8988T (cell line): ENCODE results near the gene MAP4K2.
A peak's percentile ranks its signal among the peaks of the same experiment; 100 is the strongest.

ENCODE experiments used
- DNase-seq: peaks from one replicate; pipeline ENCODE4 v3.0.0; 2011

The MAP4K2 gene

DNA sequence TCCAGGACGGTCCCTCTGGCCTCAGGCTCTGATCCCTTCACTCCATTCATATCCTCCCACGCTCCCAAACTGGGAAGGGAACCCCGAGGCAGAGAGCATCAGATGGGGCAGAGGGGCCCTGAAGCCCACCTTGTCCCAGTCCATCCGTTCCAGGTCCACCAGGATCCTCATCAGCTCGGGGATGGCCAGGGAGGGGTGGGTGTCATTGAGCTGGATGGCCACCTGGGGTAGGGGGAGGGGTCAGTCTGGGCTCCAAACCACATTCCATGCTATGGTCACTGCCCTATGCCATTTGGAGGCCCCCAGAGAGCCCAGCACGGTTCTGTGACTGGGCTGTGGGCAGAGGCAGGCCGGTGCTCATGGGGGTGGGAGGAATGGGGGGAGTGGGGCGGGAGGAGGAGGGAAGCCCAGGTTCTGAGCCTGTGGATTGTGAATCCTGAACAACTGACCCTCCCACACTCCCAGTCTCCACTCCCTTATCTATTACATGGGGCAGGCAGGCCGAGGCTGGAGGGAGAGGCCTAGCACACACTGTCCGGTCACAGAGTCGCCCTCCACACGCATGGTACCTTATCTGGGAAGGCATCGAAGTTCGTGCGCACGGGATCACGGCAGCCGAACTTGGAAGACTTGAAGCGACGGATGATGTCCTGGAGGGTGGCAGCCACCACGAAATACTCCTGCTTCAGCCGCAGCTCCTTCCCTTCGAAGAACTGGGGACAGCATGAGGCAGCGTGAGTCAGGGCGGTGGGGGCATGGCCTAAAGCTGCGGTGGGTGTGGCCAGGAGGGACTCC lies 48.7 kb downstream of the MAP4K2 start:
- no peak for DNase-seq

DNA sequence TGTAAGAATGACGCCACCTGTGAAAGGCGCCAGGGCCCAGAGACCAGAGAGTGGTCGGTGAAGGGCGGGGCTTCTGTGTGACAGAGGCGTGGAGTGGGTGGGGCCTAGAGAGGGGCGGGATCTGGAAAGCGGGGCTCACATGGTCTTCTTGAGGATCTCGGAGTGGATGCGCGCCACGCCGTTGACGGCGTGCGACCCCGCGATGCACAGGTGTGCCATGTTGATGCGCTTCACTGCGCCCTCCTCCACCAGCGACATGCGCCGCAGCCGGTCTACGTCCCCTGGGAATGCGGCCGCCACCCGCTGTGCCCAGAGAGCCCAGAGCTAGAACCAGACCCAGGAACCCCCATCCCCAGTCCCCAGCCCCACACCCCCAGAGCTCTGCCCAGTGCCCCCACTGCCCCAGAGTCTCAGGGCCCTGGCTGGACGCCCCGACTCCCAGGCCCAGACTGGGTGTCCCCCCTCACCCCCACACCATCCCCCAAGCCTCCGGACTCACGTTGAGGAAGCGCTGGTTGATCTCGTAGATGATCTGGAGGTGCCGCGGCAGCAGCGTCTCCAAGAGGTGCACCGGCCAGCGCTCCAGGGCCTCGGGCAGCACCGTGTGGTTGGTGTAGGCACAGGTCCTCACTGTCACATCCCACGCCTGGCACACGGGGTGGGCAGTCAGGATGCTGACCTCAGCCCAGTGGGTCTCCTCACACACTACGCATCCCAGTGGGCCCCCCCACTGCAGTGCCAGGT lies 49.5 kb downstream of the MAP4K2 start:
- DNase-seq, result no peak

DNA sequence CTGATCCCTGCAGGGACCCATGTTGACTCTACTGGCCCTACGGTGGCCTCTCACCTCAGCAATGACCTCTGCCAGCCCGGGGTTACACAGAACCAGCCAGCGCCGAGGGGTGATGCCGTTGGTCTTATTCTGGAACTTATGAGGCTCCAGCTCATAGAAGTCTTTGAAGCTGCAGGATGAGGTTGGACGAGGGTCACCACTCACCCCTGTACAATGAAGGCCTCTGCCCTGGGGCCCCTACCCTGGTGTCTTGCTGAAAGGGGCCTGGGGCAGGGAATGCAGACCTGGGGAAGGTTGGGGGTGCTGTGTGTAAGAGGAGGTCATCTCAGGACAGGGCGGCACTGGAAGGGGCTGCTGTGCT lies 50.0 kb downstream of the MAP4K2 start:
- DNase-seq, result no peak

DNA sequence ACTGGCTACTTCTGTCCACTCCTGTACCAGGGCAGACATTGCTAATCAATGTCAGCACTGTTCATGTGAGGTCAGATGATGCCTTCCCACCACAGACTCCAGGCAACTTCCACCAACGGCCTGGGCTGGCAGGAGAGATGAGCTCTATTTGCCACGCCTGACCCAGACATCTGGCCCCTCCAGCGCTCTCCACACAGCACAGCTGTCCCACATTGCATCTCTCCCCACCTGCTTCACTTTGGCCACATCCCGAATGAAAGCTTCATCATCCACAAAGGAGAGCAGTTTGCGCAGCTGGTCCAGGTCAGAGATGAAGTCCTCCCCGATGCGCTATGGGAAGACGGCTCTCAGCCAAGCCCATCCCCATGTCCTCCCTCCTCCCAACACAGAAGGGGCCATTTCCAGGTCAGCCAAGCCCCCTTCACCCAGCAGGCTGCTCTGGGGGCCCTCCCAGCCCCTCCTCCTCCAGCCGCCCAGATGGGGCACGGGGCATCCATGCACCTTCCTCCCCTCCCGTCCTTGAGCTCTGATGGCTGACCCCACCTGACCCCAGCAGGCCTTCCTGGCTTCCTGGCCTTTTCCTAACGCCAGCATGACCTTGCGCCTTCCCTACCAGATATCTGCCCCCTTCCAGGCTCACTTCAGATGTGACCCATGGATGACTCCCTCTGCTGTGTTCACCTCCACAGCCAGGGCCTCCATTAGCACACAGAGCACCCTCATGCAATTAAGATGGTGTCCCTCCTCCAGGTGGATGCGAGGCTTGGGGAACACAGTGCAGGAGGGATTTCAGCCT lies 50.6 kb downstream of the MAP4K2 start:
- no peak for DNase-seq

DNA sequence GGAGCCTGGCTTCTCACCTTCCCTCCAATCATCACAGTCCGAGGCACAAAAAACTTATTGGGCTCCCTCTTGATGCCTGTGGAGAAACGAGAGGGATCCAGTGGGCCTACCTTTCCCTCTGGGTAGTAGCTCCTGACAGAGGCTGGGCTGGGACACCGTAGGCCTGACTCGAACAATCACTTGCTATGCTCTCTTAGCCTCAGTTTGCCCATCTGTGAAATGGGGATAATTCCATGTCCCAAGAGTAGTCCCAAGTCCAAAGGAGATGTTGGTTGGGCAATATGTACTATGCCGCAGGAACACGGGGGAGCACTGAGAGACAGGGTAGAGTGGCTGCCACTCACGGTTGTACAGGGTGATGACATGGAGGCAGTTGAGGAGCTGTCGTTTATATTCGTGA lies 51.4 kb downstream of the MAP4K2 start:
- no peak for DNase-seq

DNA sequence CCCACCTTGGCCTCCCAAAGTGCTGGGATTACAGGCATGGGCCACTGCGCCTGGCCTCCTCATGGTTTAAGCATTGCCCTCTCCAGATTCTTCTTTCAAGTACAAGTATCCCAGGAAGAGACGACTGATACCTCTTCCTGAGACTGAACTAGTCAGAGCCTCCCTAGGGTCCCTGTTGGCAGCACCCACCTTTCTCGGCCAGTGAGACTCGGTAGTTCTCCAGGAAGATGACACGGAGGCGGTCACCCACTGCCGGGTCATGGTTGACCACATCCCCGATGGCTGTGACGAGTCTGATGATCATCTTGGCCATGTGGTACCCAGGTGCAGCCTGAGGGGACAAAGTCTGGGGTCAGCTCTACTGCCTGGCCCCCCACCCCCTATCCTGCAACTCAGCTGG lies 51.9 kb downstream of the MAP4K2 start:
- no peak for DNase-seq

DNA sequence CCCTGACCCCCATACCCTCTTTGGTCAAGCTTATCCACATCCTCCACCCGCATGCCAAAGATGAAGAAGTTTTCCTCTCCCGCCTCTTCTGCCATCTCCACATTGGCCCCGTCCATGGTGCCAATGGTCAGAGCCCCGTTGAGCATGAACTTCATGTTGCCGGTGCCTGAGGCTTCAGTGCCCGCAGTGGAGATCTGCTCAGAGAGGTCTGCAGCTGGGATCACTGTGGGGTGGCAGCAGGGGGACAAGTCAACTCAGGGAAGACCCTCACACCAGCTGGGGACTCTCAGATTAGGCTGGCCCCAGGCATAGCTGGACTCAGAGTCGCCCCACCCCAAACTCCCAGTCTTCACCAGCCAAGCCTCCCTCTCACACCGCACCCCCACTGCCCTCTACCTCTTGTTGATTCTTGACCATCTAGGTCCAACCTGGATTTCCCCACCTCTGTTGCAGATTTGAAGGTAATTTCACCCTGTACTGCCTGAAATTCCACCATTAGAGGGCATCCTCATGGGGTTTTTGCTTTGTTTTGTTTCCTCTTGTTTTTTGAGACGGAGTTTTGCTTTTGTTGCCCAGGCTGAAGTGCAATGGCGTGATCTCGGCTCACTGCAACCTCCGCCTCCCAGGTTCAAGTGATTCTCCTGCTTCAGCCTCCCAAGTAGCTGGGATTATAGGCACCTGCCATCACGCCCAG lies 52.5 kb downstream of the MAP4K2 start:
- DNase-seq, result no peak

DNA sequence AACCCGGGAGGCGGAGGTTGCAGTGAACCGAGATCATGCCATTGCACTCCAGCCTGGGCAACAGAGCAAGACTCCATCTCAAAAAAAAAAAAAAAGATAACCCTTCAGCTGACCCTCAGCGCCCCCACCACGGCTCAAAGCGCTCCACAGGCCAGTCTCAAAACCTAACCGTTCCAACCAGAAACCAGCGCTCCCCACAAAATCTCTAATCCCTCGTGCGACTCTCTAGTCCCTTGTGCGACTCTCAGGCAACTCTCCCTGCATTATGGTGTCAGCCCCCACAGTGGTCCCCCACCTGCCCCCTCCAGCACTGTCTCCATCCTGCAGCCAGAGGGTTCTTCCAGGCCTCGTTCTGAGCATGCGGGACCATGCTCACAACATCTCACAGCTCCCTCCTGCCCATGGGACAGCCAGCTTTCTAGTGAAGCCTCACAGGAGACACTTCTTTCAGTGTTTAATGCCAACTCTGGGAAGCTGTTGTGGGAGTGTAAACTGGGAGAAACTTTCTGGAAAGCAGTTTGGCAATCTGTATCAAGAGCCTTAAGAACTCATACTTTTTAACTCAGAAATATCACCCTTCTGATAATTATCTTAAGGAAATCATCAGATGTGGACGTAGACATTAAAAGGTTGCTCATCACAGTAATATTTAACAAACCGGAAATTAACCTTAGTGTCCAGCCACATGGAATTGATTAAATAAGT lies 54.9 kb downstream of the MAP4K2 start:
- DNase-seq, result no peak

DNA sequence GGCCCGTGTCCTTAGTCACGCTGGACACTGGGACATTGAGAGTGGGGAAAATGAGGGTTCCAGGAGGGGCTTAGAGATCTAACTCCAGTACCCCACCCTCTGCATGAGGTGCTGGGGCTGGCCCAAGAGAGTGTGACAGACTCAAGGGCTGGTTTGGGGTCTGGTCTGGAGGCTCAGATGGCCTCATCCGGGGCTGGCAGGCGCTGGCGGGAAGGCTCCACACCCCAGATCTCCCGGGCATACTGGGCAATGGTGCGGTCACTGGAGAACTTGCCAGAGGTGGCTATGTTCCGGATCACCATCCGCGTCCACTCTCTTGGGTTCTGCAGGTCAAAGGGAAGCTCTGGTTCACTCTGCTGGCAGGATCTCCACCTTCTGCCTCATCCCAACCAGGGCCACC lies 56.5 kb downstream of the MAP4K2 start:
- no peak for DNase-seq

DNA sequence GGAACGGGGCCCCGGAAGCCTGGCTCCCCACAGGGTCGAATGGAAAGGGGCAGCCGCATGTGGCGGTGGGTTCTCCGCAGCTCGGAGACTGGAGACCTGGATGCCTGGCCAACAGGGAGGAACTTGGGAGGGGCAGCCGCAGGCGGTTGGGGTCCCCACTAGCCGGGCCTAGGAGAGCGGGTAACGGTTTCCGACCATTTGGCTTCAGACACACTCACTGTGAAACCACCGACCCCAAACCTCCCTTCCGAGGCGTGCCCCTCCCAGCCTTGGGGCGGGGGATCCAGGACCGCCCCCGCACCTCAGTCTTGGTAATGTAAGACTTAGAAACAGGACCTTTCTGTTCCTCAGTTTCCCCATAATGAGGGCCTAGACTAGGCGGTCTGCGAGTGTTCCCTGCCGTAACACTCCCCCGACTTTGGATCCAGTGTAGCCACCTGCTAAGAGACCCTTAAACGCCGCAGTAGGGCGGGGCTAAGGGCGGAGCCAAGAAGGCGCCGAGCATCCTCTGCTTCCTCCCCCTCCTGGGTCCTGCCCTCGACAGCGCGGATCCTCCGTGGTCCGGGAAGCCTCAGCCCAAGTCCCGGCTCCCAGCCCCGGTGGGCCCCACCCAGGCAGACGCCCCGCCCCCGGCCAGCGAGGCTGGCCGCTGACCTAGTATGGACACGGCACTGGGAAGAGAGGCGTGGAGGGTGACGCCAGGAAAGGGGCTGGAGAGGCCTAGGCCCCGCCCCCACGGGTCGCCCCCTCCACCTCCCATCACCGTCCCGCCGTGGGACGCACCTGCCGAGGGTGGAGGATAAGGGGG lies 57.3 kb downstream of the MAP4K2 start:
- DNase-seq, result no peak

DNA sequence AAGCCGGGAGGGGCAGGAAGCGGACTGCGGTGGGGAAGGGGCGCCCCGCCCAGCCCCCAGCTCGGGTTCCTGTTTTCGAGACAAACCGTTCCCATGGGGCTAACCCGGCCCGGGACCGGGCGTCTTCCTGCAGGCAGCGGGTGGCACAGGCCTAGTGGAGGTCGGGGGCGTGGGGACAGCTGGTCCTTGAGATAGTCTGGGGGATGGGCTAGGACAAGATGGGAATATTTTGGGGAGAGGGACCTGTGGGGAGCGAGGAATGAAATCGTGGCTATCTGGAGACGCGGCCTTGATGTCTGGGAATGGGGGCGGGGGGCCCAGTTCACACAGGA lies 57.9 kb downstream of the MAP4K2 start:
- no peak for DNase-seq

DNA sequence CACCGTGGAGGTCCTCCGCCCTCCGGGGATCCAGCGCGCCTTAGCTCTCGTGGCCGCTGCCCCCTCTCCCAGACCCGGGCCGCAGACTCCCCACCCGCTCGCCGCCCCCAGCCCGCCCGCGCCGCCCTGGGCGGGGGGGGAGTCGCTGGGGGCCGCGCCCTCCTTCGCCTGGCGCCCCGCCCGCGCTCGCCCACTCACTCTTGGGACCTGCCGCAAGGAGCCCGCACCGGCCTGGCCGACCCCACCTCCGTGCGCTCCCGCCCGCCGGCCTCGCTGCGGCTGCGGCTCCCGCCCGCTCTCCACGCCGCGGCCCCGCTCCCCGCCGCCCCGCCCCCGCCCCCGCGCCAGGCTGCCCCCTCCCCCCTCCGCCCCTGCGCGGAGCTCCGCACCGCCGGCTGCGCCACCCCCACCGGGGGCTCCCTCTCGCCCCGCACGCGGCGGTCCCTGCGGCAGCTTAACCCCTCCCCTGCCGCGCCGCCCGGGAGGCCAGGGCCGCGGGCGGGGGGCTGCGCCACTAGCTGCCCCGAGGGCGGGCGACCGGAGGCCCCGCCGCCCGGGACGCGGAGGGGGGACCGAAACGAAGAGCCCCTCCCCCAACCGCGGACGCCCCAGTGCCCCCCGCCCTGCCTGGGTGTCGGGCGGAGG lies 58.3 kb downstream of the MAP4K2 start:
- peak; percentile 37 for DNase-seq

DNA sequence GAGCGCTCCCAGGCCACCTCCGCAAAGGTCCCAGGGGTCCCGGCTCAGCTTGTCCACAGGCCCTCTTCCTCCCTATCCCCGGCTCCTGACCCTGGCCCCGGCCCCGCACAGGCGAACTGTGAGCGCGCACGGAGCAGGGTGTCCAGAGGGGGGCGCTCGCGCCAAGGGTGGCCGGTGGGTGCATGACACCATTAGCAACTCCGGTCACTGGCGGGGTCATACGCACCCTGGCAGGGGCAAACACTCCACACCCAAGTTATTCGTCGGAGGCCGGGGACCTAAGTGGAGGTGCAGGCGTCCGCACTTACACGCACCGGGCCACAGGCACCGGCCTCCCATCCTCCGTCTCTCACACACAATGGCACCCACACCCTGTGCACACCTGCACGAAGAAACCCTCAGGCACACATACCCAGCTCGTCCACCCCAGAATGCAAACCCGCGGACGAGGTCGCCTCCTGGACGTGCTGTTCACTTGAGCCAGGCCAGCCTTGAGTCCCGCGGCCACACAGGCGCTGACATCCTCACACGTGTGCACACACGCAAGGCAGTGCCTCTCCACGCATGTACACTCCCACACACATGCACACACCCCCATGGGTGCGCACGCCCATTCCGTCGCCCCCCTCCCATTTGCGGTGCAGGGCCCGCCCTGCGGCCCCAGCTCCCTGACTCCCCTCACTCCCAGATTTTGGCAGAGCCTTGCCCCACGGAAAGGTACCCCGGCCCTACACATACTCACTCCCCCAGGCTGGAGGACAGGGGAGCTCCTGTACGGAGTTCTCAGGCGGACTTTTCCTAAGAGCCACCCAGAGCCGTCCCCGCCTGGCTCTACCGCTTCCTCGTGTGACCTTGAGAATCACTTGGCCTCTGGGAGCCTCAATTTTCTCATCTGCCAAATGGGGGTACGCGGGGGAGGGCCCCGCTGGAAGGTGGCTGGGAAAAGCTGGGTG lies 59.1 kb downstream of the MAP4K2 start, which contains the start of gene RASGRP2:
RASGRP2 (minus strand) TSS at position 552 of the 953 bp plus-strand sequence. CDS start 1,276 bp downstream, outside the sequence.
- DNase-seq, result peak; percentile 96

DNA sequence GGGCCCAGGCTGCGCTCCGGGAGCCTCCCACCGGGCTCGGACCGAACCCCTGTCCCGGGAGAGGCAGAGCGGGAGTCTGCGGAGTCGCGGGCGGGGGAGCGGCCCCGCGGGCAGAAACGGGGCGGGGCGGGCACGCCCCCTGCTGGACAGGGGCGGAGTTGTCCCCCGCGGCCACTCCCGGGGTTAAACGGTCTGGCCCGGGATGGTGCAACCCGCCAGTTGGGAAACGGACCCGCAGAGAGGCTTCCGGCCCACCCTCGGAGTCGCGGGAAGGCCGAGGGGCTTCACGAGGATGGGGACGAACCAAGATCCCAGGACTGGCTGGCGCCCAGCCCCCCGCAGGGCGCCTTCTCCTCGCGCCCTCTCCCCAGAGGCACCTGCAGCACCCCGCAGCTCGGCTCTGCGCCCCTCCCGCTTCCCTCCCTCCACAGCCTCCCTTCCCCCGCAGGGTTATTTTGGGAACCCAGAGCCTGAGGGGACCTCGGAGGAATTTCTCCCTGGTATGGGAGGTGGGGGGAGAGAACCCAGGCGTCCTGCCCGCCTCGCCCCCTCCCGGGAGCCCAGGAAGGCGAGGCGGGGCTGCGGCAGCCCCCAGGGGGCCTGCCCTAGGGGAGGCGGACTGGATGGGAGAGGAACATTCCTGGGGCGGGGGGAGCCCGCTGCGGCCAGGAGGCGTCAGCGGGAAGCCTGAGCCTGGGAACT lies 60.0 kb downstream of the MAP4K2 start:
- peak; percentile 100 for DNase-seq

DNA sequence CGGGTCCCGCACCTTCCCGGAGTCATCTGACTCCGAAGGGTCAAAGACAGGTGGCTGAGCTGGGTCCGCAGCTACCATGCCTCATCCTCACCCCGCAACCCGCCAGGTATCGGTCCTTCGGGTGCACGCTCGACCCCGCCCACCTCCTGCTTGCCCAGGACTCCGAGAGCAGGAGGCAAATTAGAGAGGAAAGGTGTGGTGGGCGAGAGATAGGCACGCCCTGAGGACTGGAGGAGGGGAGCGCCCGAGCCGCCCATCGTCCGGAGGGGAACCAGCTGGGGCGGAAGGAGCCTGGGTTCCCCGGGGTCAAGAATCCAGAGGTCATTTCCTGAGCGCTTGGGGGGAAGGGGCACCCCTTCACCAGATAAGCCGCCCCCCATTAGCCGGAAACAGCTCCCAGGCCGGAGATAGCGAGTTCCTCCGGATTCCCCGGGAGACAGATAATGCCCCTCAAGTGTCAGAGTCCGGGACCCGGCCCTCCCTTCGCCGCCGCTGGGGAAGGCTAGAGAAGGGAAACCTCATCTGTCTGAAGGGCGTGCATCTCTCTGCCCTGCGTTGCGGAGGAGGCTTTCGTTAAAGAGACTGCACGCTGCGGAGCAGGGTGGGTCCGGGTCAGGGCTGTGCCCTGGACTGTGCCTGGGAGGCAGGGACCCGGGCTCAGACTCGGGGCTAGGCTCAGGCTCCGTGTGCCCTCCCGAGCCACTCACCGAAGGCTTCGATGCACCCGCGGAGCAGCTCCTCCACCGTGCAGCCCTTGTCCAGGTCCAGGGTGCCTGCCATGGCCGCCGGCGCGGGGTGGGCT lies 60.7 kb downstream of the MAP4K2 start:
- no peak for DNase-seq

DNA sequence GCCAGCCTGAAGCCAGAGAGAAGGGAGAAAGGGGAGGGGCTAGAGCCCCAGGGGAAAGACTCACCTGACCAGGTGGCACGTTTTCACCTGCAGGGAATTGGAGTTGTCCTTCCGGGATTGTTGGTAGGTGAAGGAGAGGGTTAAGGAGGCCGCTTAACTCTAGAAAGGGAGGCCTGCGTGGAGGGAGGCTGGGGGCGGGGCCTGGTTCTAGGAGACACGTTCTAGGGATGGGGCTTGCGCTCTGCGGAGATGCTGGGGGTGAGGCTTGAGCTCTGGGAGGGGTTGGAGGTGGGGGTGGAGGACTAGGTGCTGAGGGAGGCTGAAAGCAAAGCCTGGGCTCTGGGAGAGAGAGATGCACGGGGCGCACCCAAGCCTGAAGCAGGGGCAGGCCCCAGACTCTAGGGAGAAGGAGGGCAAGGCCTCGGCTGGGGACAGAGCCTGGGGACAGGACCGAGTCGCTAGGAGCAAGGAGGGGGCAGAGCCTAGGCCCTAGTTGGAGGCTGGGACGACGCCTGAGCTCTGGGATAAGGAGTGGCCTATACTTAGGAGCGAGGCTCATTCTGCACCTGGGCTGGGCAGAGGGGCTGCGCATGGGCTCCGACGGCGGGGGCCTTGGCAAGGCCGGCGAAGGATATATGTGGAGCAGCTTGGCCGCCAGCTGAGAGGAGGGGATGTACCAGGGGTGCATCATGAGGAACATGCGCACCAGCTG lies 61.5 kb downstream of the MAP4K2 start:
- no peak for DNase-seq

DNA sequence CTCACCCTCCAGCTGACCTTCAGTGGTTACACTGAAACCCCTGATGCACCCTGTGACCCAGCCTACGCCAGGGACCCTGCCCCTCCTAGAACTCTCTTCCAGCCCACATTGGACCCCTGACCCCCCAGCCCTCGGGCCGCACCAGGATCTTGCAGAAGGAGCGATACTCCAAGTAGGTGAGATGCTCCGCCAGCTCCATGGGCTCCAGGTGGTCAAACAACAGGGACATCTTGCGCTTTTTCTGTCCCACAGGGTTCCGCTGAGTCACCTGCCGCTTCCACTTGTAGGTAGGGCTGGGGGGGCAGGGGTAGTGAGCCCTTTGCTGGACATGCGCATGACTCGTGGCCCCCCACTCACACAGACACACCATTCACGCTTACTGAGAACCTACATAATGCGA lies 63.1 kb downstream of the MAP4K2 start:
- no peak for DNase-seq

DNA sequence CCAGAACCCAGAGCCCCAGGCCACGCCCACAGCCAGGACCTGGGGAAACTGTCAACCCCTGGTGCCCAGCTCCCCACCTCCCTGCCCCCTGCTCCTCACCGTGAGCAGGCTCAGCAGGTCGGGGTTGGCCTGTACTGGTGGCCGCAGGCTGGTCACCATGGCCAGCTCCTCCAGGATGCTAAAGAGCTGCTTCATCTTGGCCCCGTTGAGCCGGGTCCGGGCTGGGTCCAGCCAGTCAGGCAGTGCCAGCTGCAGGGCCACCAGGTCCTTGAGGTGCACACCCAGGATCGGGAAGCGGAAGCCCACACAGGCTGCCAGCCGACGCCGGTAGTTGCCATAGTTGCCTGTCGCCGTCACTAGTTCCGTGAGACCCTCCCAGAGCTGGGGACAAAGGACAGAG lies 66.4 kb downstream of the MAP4K2 start:
- DNase-seq, result no peak
